Measurements from ENCODE around the gene KIAA0753. TPM values are rescaled to one million over a fixed set of nuclear protein-coding genes. Genes with fewer than 3 reads are reported as not detected.

Gene KIAA0753
- polyA plus RNA-seq, 1 of the 3 experiments (the other 2 are of a cell fraction) = 7.2 TPM

GRCh38 chr17:6684881-6685767 lies 44.6 kb upstream of the KIAA0753 start (continued):
- no peak for TF ChIP-seq MEF2A (IDR thresholded peaks at IDR 0.05; ENCODE audit: borderline replicate concordance, low read depth)

- no peak for DNase-seq
- Histone ChIP-seq H4K20me1 (ENCODE audit: insufficient read depth) (no peaks in the 10 kb centered on the region), H3F3A (replicated peaks; ENCODE audit: insufficient read depth) (no peaks in the 10 kb centered on the region), H3K9me2 (no peaks in the 10 kb centered on the region), H3K9me3 (no peaks in the 10 kb centered on the region), H3K4me2 (no peak overlapping the region), H3K27ac (ENCODE audit: low read depth in 2 of 2, low read length in 1 of 2) (no peak overlapping the region), H2AFZ (ENCODE audit: low read depth) (no peak overlapping the region), H3K79me2 (ENCODE audit: insufficient read depth) (no peaks in the 10 kb centered on the region), H3K36me3 (replicated peaks in 1 of 2; ENCODE audit: control insufficient read depth in 1 of 2, insufficient read depth in 2 of 2, low read length in 1 of 2) (no peaks in the 10 kb centered on the region), H3K4me3 (ENCODE audit: low read depth in 2 of 2, low read length in 1 of 2) (no peak overlapping the region), H3K4me1 (ENCODE audit: control insufficient read depth in 1 of 2, insufficient read depth in 2 of 2, low read depth in 1 of 2, low read length in 1 of 2) (no peaks in the 10 kb centered on the region), H3K9ac (no peak overlapping the region), H3K27me3 (ENCODE audit: insufficient read depth) (peaks cover 83% of the 10 kb centered on the region)
- TF ChIP-seq CTCF (IDR thresholded peaks at IDR 0.05) = no peak
- TF ChIP-seq TEAD4 (IDR thresholded peaks at IDR 0.05; ENCODE audit: borderline replicate concordance, insufficient read depth) = no peak
- no peak for TF ChIP-seq GATA2 (CRISPR knock-in tag; IDR thresholded peaks at IDR 0.05)
- TF ChIP-seq ELF1 (IDR thresholded peaks at IDR 0.05) = no peak
- TF ChIP-seq YY1 (IDR thresholded peaks at IDR 0.05; ENCODE audit: low read depth) = no peak
- no peak for TF ChIP-seq GABPA (IDR thresholded peaks at IDR 0.05; ENCODE audit: low read depth)
- no peak for TF ChIP-seq RCOR1 (IDR thresholded peaks at IDR 0.05; ENCODE audit: low read length)
- no peak for TF ChIP-seq PBX3 (IDR thresholded peaks at IDR 0.05)
- no peak for TF ChIP-seq MAX (IDR thresholded peaks at IDR 0.05; ENCODE audit: low read depth)
- no peak for TF ChIP-seq USF2 (IDR thresholded peaks at IDR 0.05; ENCODE audit: borderline replicate concordance, low read depth, low read length)
- no peak for TF ChIP-seq REST (IDR thresholded peaks at IDR 0.05; ENCODE audit: low read depth, low read length)
- no peak for TF ChIP-seq MEF2A (IDR thresholded peaks at IDR 0.05; ENCODE audit: borderline replicate concordance, low read depth)
- ChIA-PET CTCF (interaction anchor here (0.5 to 2.6 kb wide), 2 partner anchors 17 to 18 kb away, joined by 3 to 9 read pairs; no protein-coding TSS in a partner anchor), POLR2A (no interaction called here)
- WGBS (ENCODE audit: low lambda C conversion rate) = 8% methylated on average over 7 of the region's 7 CpGs
Measured at GRCh38 chr17:6684460-6684783, 43.9 kb upstream of the KIAA0753 start.

Data from SK-N-SH (cell line).